Right lobe of liver (tissue), 6 donors: ENCODE measurements around the gene HORMAD2. TPM values are rescaled to one million over a fixed set of nuclear protein-coding genes. Genes with fewer than 3 reads are reported as not detected.

Source experiments
- ATAC-seq, 4 donors: fragments of 200-7000 bp; cut with Tn5 transposase; one replicate each; pipeline ENCODE4 v1.9.1; 2020; ENCODE audit warnings: mild to moderate bottlenecking in 4 of 4, moderate library complexity in 4 of 4
- DNase-seq, 3 donors: peaks; one replicate each; pipeline ENCODE4 v3.0.0-alpha.2; 2020
- H3K27ac ChIP-seq, 3 donors: fragments of 200-600 bp; one replicate each; pipeline ENCODE4 v1.8.0; 2022
- H3K27me3 ChIP-seq, 2 donors: fragments of 200-600 bp; one replicate each; pipeline ENCODE4 v1.8.0; 2022
- H3K36me3 ChIP-seq, 4 donors: fragments of 200-600 bp; sonication (generic) in 1 of 4; one replicate each; pipeline versions ENCODE4 v1.5.1 to v1.8.0; 2017 to 2022; ENCODE audit warnings: control low read depth in 1 of 4
- H3K4me1 ChIP-seq, 4 donors: fragments of 200-600 bp; sonication (generic) in 1 of 4; one replicate each; pipeline versions ENCODE4 v1.5.1 to v1.8.0; 2017 to 2022; ENCODE audit warnings: control low read depth in 1 of 4
- H3K4me3 ChIP-seq, 3 donors: fragments of 200-600 bp; one replicate each; pipeline ENCODE4 v1.8.0; 2022
- H3K9me3 ChIP-seq, 4 donors: fragments of 200-600 bp; sonication (generic) in 1 of 4; one replicate each; pipeline versions ENCODE4 v1.5.1 to v1.8.0; 2017 to 2022; ENCODE audit warnings: control low read depth in 1 of 4
- CTCF ChIP-seq, 4 donors: fragments of 200-600 bp in 3 of 4; fragments of 450-650 bp in 1 of 4; IDR thresholded peaks; one replicate each; pipeline versions ENCODE4 v1.5.1 to v1.8.0; 2016 to 2022; ENCODE audit warnings: antibody characterized with exemption in 4 of 4, mild to moderate bottlenecking in 2 of 4
- POLR2A ChIP-seq: fragments of 450-650 bp; IDR thresholded peaks from one replicate; pipeline ENCODE4 v1.6.1; 2017; ENCODE audit warnings: antibody characterized with exemption, mild to moderate bottlenecking
- WGBS: methylation state at CpG from one replicate; pipeline ENCODE4 v1.1.6; 2018; ENCODE audit warnings: low coverage, low lambda C conversion rate; ENCODE audit not compliant: insufficient coverage; ENCODE audit errors: missing lambda C conversion rate; 5-methylcytosine and 5-hydroxymethylcytosine counted together
- intact Hi-C, 2 donors: fragments of 100-400 bp; cut with DNase I; formaldehyde crosslinking; loops; one replicate each; pipeline versions ENCODE4 v1.11.2 to v1.14.1; 2022
- total RNA-seq, 6 experiments: library from RNA; depleted of rRNA in 2 of 6; stranded (reverse); fragments of >200 nt in 2 of 6; fragmentation: NEBNext Ultra II Directional in 3 of 6; extraction: Animal tissue kit (Norgen Biotek cat#: 25700) in 3 of 6; gene quantifications; one replicate each; pipeline versions ENCODE4 v1.1.0 to v1.2.4, GENCODE V29; 2016 to 2023
- donor health status: DM: no; HTN: yes; CAD: no.
- donor health status: DM: no; HTN: no; CAD: no.
- donor health status: DM: no; HTN: no; CAD: no.
- donor health status: DM: no; HTN: yes; CAD: no.
- donor health status: DM: no; HTN: yes; CAD: no.

The HORMAD2 gene
- total RNA-seq, 6 experiments from 2014 or later: 0.50 to 3.0 (median 1.6) TPM; not detected in 1

- H3K9me3 ChIP-seq: no peaks in the 10 kb centered on the region
- no peaks in the 10 kb centered on the region for H3K27me3 ChIP-seq
- no peak overlapping the region for H3K4me3 ChIP-seq
- H3K4me1 ChIP-seq: peaks cover 0 to 14% (median 6%) of the 10 kb centered on the region in 4 donors
- no peak for ATAC-seq
- intact Hi-C loops: no loop called here
- no peak for DNase-seq
- H3K27ac ChIP-seq: no peak overlapping the region
- no peaks in the 10 kb centered on the region for H3K36me3 ChIP-seq
- no peak for TF ChIP-seq CTCF (IDR thresholded peaks at IDR 0.05)
- TF ChIP-seq POLR2A: no peak
Observed at GRCh38 chr22:30161051-30161469, 80.8 kb downstream of the HORMAD2 start.

- H3K4me1 ChIP-seq: no peaks in the 10 kb centered on the region
- ATAC-seq: no peak
- H3K4me3 ChIP-seq: no peak overlapping the region
- no peaks in the 10 kb centered on the region for H3K27me3 ChIP-seq
- no peaks in the 10 kb centered on the region for H3K9me3 ChIP-seq
- intact Hi-C loops: no loop called here
- TF ChIP-seq POLR2A (no peak), CTCF (IDR thresholded peaks at IDR 0.05) (no peak)
- H3K27ac ChIP-seq: no peak overlapping the region
- DNase-seq: no peak
- WGBS: 43% methylated on average over 2 of the region's 2 CpGs
- no peaks in the 10 kb centered on the region for H3K36me3 ChIP-seq
Observed at GRCh38 chr22:30167296-30167695, 87.0 kb downstream of the HORMAD2 start.

DNA sequence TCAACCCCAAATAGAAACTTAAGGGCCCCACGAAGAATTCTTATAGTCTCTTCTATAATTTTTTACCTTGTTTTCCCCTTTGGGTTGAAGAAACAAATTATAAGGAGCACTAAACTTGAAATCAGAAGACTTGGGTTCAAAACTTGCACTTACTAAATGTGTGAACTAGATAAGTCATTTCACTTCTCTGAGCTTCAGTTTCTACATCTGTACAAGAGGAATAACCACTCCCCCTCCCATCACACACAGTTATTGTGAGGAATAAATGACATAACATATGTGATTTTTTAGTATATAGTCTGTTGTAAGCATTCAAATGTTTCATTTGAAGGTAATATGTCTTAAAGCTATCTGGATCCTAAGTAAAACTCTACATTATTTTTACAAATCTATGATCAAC is 87.5 kb downstream of the HORMAD2 start:
- Histone ChIP-seq H3K4me1 (no peaks in the 10 kb centered on the region), H3K4me3 (no peak overlapping the region), H3K27me3 (no peaks in the 10 kb centered on the region), H3K36me3 (no peaks in the 10 kb centered on the region), H3K9me3 (no peaks in the 10 kb centered on the region), H3K27ac (no peak overlapping the region)
- intact Hi-C loops: no loop called here
- no peak for TF ChIP-seq CTCF (IDR thresholded peaks at IDR 0.05)
- no peak for TF ChIP-seq POLR2A
- WGBS: 35% methylated on average over 1 of the region's 1 CpG
- ATAC-seq (no peak), DNase-seq (no peak)

- Histone ChIP-seq H3K27ac (no peak overlapping the region), H3K9me3 (no peaks in the 10 kb centered on the region), H3K4me1 (no peaks in the 10 kb centered on the region), H3K36me3 (no peaks in the 10 kb centered on the region), H3K27me3 (no peaks in the 10 kb centered on the region), H3K4me3 (no peak overlapping the region)
- TF ChIP-seq POLR2A: no peak
- TF ChIP-seq CTCF (IDR thresholded peaks at IDR 0.05): no peak
- DNase-seq: no peak
- intact Hi-C loops: no loop called here
- no peak for ATAC-seq
- 48% methylated on average over 1 of the region's 1 CpG for WGBS
Observed at GRCh38 chr22:30169002-30169401, 88.7 kb downstream of the HORMAD2 start.

GRCh38 chr22:30170129-30170528 is 89.9 kb downstream of the HORMAD2 start:
- no peak overlapping the region for H3K27ac ChIP-seq
- DNase-seq (no peak), ATAC-seq (no peak)
- H3K9me3 ChIP-seq: no peaks in the 10 kb centered on the region
- H3K4me3 ChIP-seq: no peak overlapping the region
- TF ChIP-seq POLR2A (no peak), CTCF (IDR thresholded peaks at IDR 0.05) (no peak)
- intact Hi-C loops: no loop called here
- WGBS: 26% methylated on average over 2 of the region's 2 CpGs
- H3K4me1 ChIP-seq: no peaks in the 10 kb centered on the region
- H3K36me3 ChIP-seq: no peaks in the 10 kb centered on the region
- no peaks in the 10 kb centered on the region for H3K27me3 ChIP-seq
